H9 (cell line): ENCODE results near the gene CCDC86. TPM values are rescaled to one million over a fixed set of nuclear protein-coding genes. Genes with fewer than 3 reads are reported as not detected.

Experiments used
- DNase-seq: peaks from one replicate; pipeline ENCODE4 v3.0.0-alpha.2; 2017
- H2AFZ ChIP-seq: one replicate; pipeline ENCODE4 v1.6.1; 2013; ENCODE audit warnings: mild to moderate bottlenecking, low read length, control low read depth, moderate library complexity
- H2AK5ac ChIP-seq: 2 replicates; pipeline ENCODE4 v1.6.1; 2013; ENCODE audit warnings: low read length, control low read depth, mixed read lengths; ENCODE audit not compliant: insufficient read length
- H2BK120ac ChIP-seq: one replicate; pipeline ENCODE4 v1.6.1; 2013; ENCODE audit warnings: low read depth, mild to moderate bottlenecking, low read length, control low read depth, inconsistent platforms; ENCODE audit not compliant: poor library complexity, severe bottlenecking
- H2BK12ac ChIP-seq: 2 replicates; pipeline ENCODE4 v1.6.1; 2013; ENCODE audit warnings: low read length, control low read depth, mixed read lengths, low read depth; ENCODE audit not compliant: insufficient read length
- H2BK15ac ChIP-seq: 2 replicates; pipeline ENCODE4 v1.6.1; 2013; ENCODE audit warnings: low read depth, low read length, control low read depth
- H2BK20ac ChIP-seq: one replicate; pipeline ENCODE4 v1.6.1; 2013; ENCODE audit warnings: low read depth, mild to moderate bottlenecking, low read length, control low read depth, inconsistent platforms; ENCODE audit not compliant: poor library complexity, severe bottlenecking
- H2BK5ac ChIP-seq: 2 replicates; pipeline ENCODE4 v1.6.1; 2013; ENCODE audit warnings: low read length, control low read depth, mixed read lengths; ENCODE audit not compliant: insufficient read length
- H3K14ac ChIP-seq: 2 replicates; pipeline ENCODE4 v1.6.1; 2013; ENCODE audit warnings: low read length, control low read depth; ENCODE audit not compliant: insufficient read depth
- H3K18ac ChIP-seq: 2 replicates; pipeline ENCODE4 v1.6.1; 2013; ENCODE audit warnings: low read depth, mild to moderate bottlenecking, mixed read lengths, low read length, control low read depth; ENCODE audit not compliant: insufficient read length
- H3K23ac ChIP-seq: 2 replicates; pipeline ENCODE4 v1.6.1; 2013; ENCODE audit warnings: low read length, control low read depth, mixed read lengths, low read depth; ENCODE audit not compliant: insufficient read length
- H3K23me2 ChIP-seq: 2 replicates; pipeline ENCODE4 v1.6.1; 2013; ENCODE audit warnings: low read depth, mild to moderate bottlenecking, mixed read lengths, low read length, control low read depth; ENCODE audit not compliant: insufficient read length, poor library complexity, severe bottlenecking
- H3K27ac ChIP-seq: 2 replicates; pipeline ENCODE4 v1.5.1; 2013; ENCODE audit warnings: low read length, control low read depth, mixed read lengths, low read depth; ENCODE audit not compliant: insufficient read length
- H3K27me3 ChIP-seq: 2 replicates; pipeline ENCODE4 v1.6.1; 2013; ENCODE audit warnings: low read length, control low read depth, inconsistent platforms; ENCODE audit not compliant: insufficient read depth
- H3K4ac ChIP-seq: 2 replicates; pipeline ENCODE4 v1.6.1; 2013; ENCODE audit warnings: low read depth, mild to moderate bottlenecking, control low read depth, inconsistent platforms, low read length, moderate library complexity
- H3K4me1 ChIP-seq: 2 replicates; pipeline ENCODE4 v1.6.1; 2013; ENCODE audit warnings: low read length, control low read depth, inconsistent platforms; ENCODE audit not compliant: insufficient read depth
- H3K4me2 ChIP-seq: 2 replicates; pipeline ENCODE4 v1.6.1; 2013; ENCODE audit warnings: low read length, control low read depth, mixed read lengths; ENCODE audit not compliant: insufficient read length, insufficient read depth
- H3K56ac ChIP-seq: 2 replicates; pipeline ENCODE4 v1.6.1; 2013; ENCODE audit warnings: low read depth, mild to moderate bottlenecking, mixed read lengths, low read length, control low read depth; ENCODE audit not compliant: insufficient read length
- H3K79me1 ChIP-seq: 2 replicates; pipeline ENCODE4 v1.6.1; 2013; ENCODE audit warnings: low read depth, mild to moderate bottlenecking, moderate library complexity, low read length, control low read depth, inconsistent platforms; ENCODE audit not compliant: insufficient read depth, poor library complexity, severe bottlenecking
- H3K79me2 ChIP-seq: 2 replicates; pipeline ENCODE4 v1.6.1; 2013; ENCODE audit warnings: low read length, control low read depth, inconsistent platforms; ENCODE audit not compliant: insufficient read depth
- H3K9ac ChIP-seq: 2 replicates; pipeline ENCODE4 v1.6.1; 2013; ENCODE audit warnings: low read length, control low read depth, mixed read lengths; ENCODE audit not compliant: insufficient read length; ENCODE audit errors: extremely low read depth
- H3K9me3 ChIP-seq: one replicate; pipeline ENCODE4 v1.6.1; 2013; ENCODE audit warnings: low read depth, low read length, inconsistent platforms; ENCODE audit not compliant: control insufficient read depth
- H3T11ph ChIP-seq: one replicate; pipeline ENCODE4 v1.6.1; 2013; ENCODE audit warnings: mild to moderate bottlenecking, low read length, control low read depth, inconsistent platforms
- H4K20me1 ChIP-seq: one replicate; pipeline ENCODE4 v1.6.1; 2013; ENCODE audit not compliant: control insufficient read depth, insufficient read length, insufficient read depth
- H4K5ac ChIP-seq: 2 replicates; pipeline ENCODE4 v1.6.1; 2013; ENCODE audit warnings: low read depth, mild to moderate bottlenecking, mixed read lengths, low read length, control low read depth; ENCODE audit not compliant: insufficient read length
- H4K8ac ChIP-seq: replicated peaks from 2 replicates; pipeline ENCODE4 v1.6.1; 2013; ENCODE audit warnings: low read length, control low read depth, mixed read lengths, low read depth; ENCODE audit not compliant: insufficient read length
- H4K91ac ChIP-seq: 2 replicates; pipeline ENCODE4 v1.6.1; 2013; ENCODE audit warnings: low read depth, mild to moderate bottlenecking, moderate library complexity, mixed read lengths, low read length, control low read depth; ENCODE audit not compliant: insufficient read length
- H3K27ac Mint-ChIP-seq, 3 experiments: 2 replicates in 2 of 3; 3 replicates in 1 of 3; pipeline ENCODE4 v1.8.0; 2020 to 2021; ENCODE audit warnings: mixed read lengths in 3 of 3, mild to moderate bottlenecking in 1 of 3, moderate library complexity in 1 of 3
- H3K27me3 Mint-ChIP-seq: 2 replicates; pipeline ENCODE4 v1.8.0; 2021; ENCODE audit warnings: low read depth, mild to moderate bottlenecking, moderate library complexity, mixed read lengths
- H3K36me3 Mint-ChIP-seq, 3 experiments: 2 replicates in 2 of 3; 3 replicates in 1 of 3; pipeline ENCODE4 v1.8.0; 2020 to 2021; ENCODE audit warnings: low read depth in 3 of 3, mixed read lengths in 3 of 3; ENCODE audit not compliant: insufficient read depth in 1 of 3
- H3K4me1 Mint-ChIP-seq, 2 experiments: 2 replicates each; pipeline ENCODE4 v1.8.0; 2020; ENCODE audit warnings: mixed read lengths in 2 of 2
- H3K4me3 Mint-ChIP-seq, 2 experiments: 2 replicates in 1 of 2; 3 replicates in 1 of 2; pipeline ENCODE4 v1.8.0; 2020 to 2021; ENCODE audit warnings: mild to moderate bottlenecking in 2 of 2, mixed read lengths in 2 of 2, moderate library complexity in 1 of 2
- H3K9me3 Mint-ChIP-seq, 2 experiments: 2 replicates in 1 of 2; 3 replicates in 1 of 2; pipeline ENCODE4 v1.8.0; 2020; ENCODE audit warnings: mild to moderate bottlenecking in 2 of 2, mixed read lengths in 2 of 2, moderate library complexity in 1 of 2
- CTCF ChIP-seq: fragments of 200-600 bp; sonication (generic); conservative IDR thresholded peaks from 3 replicates; pipeline ENCODE4 v1.8.0; 2021; ENCODE audit warnings: antibody characterized with exemption, mild to moderate bottlenecking
- WGBS: extraction: QIAGEN DNeasy Blood & Tissue Kit; methylation state at CpG from one replicate; pipeline ENCODE4 v1.1.7; 2013; ENCODE audit warnings: missing lambda C conversion rate, low lambda C conversion rate, mixed read lengths; ENCODE audit not compliant: insufficient read length; ENCODE audit errors: extremely low coverage; 5-methylcytosine and 5-hydroxymethylcytosine counted together
- total RNA-seq: library from RNA; stranded (reverse); gene quantifications from 2 replicates; pipeline ENCODE4 v1.2.1, GENCODE V29; 2021

The CCDC86 gene
- total RNA-seq, 1 experiment from 2014 or later = 82.3 TPM

- no peak overlapping the region for H3K27ac Mint-ChIP-seq
- H2AFZ ChIP-seq = no peak overlapping the region
- no peak overlapping the region for H3K14ac ChIP-seq
- no peak overlapping the region for H3K9ac ChIP-seq
- no peaks in the 10 kb centered on the region for H3K79me2 ChIP-seq
- H4K5ac ChIP-seq = no peak overlapping the region
- H3K27me3 ChIP-seq = no peaks in the 10 kb centered on the region
- no peaks in the 10 kb centered on the region; a peak in 1 of 5 replicates for H3K9me3 Mint-ChIP-seq
- no peaks in the 10 kb centered on the region for H3K4me1 ChIP-seq
- no peaks in the 10 kb centered on the region for H4K20me1 ChIP-seq
- no peak overlapping the region for H3K4me2 ChIP-seq
- H3K4me1 Mint-ChIP-seq = peaks cover 2 to 5% of the 10 kb centered on the region in 2 experiments; a peak in 2 of 4 replicates
- H4K8ac ChIP-seq = no peak overlapping the region
- no peaks in the 10 kb centered on the region for H3K79me1 ChIP-seq
- H3K4me3 Mint-ChIP-seq = no peak overlapping the region
- H2BK5ac ChIP-seq = no peak overlapping the region
- H3K36me3 Mint-ChIP-seq = no peaks in the 10 kb centered on the region
- H3T11ph ChIP-seq = no peak overlapping the region
- H2BK120ac ChIP-seq = no peak overlapping the region
- no peak for DNase-seq
- H3K4ac ChIP-seq = no peak overlapping the region
- no peak overlapping the region for H4K91ac ChIP-seq
- H2BK15ac ChIP-seq = no peak overlapping the region
- H3K18ac ChIP-seq = no peak overlapping the region
- H2AK5ac ChIP-seq = no peak overlapping the region
- H3K56ac ChIP-seq = no peak overlapping the region
- no peaks in the 10 kb centered on the region for H3K9me3 ChIP-seq
- no peak overlapping the region for H2BK20ac ChIP-seq
- no peaks in the 10 kb centered on the region for H3K23me2 ChIP-seq
- no peak overlapping the region for H2BK12ac ChIP-seq
- no peak for TF ChIP-seq CTCF
- no peak overlapping the region for H3K27ac ChIP-seq
- no CpG with 5 or more reads among the region's 3 CpGs for whole genome bisulfite sequencing
- H3K27me3 Mint-ChIP-seq = peaks cover 19% of the 10 kb centered on the region
- no peak overlapping the region for H3K23ac ChIP-seq
Observed at GRCh38 chr11:60835534-60835846, 6.4 kb upstream of the CCDC86 start.
